HG02571 (cell line): ENCODE results near the gene ST6GALNAC3.
A peak's percentile ranks its signal among the peaks of the same experiment; 100 is the strongest.

Experiments used
- ATAC-seq: cut with Tn5 transposase; IDR thresholded peaks from one replicate; pipeline ENCODE4 v1.9.1; 2021; ENCODE audit warnings: mild to moderate bottlenecking, moderate library complexity; ENCODE audit not compliant: unreplicated experiment

Gene ST6GALNAC3

GRCh38 chr1:76140227-76140626, 65.7 kb downstream of the ST6GALNAC3 start:
- no peak for ATAC-seq

GRCh38 chr1:76141929-76142328, 67.4 kb downstream of the ST6GALNAC3 start:
- no peak for ATAC-seq

DNA sequence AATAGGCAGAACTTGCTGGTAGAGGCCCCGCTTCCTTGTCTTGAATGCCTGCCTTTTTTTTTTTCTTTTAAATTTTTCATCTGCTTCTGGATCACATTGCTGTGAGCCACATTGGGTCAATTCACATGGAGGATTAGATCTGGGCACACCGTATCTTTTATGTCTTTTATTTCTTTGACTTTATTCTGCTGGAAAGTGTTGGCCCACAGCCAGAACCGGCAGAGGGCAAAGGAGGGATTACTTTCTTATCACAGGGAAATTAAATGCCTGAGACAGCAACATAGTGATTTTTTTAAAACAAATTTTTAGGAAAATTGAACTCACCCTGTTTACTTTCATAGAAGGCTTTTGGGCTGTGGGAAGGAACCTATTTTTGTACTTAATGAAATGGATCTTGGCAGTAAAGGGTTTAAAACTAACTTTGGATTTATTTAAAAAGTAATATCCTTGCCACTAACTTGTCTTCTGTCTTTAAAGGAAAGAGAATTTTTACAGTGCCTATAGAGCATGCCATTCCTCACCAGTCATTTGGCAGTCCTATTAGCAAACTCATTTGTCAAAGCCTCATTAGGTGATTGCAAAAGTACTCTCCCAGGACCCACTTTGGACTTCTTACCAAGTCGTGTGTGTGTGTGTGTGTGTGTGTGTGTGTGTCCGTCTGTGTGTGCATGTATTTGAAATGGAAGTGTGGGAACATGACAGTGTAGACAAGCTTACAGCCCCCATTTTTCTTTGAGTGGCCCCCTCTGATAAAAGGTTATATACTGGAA, 68.4 kb downstream of the ST6GALNAC3 start:
- ATAC-seq = no peak

- ATAC-seq = no peak
These were observed 69.7 kb downstream of the ST6GALNAC3 start for GRCh38 chr1:76144247-76144646.

GRCh38 chr1:76145332-76145731, 70.8 kb downstream of the ST6GALNAC3 start:
- no peak for ATAC-seq

GRCh38 chr1:76146184-76146583, 71.6 kb downstream of the ST6GALNAC3 start:
- ATAC-seq = no peak

GRCh38 chr1:76147917-76148316, 73.4 kb downstream of the ST6GALNAC3 start:
- no peak for ATAC-seq

- ATAC-seq = no peak
These were observed 73.9 kb downstream of the ST6GALNAC3 start for GRCh38 chr1:76148460-76148859.

DNA sequence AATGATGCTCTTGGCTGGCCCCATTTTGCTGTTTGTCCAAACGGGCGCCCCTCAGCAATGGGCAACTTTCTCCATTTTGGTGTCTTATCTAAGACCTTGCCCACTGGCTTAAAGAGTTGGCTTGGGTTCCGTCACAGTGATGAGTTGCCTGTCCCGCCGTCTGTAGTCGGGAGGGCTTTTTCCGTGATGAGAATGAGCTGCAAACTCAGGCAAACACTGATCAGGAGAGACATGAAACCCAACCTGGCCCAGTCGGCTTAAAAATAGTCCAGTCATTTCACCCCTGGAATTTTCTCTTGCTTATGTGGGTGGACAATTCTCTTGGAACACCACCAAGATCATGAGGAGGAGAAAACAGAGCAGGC, 79.3 kb downstream of the ST6GALNAC3 start:
- no peak for ATAC-seq

GRCh38 chr1:76154206-76154956, 79.8 kb downstream of the ST6GALNAC3 start:
- ATAC-seq = peak; percentile 97

- ATAC-seq = no peak
These were observed 82.4 kb downstream of the ST6GALNAC3 start for GRCh38 chr1:76156987-76157386.

GRCh38 chr1:76158126-76158525, 83.6 kb downstream of the ST6GALNAC3 start:
- no peak for ATAC-seq

- ATAC-seq = no peak
These were observed 85.7 kb downstream of the ST6GALNAC3 start for GRCh38 chr1:76160225-76160624.

- no peak for ATAC-seq
These were observed 86.9 kb downstream of the ST6GALNAC3 start for GRCh38 chr1:76161451-76161850.

- ATAC-seq = no peak
These were observed 87.7 kb downstream of the ST6GALNAC3 start for GRCh38 chr1:76162254-76162653.

DNA sequence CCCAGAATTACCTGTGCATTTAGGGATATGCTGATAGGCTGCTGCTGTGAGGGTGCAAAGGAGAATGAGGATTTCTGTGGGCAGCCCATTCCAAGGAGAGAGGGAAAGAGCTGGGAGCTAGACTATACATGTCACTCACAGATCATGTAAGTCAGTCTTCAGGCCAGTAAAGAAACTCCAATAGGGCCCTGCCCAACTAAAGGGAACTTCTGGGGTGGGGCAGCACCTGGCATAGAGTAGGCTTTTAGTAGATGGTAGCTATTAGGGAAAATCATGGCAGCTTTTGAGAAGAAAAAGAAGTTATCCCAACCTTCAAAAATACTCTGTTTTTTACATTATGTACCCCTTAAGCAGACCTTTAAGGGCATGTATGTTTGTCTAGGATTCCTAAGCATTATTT, 89.6 kb downstream of the ST6GALNAC3 start:
- ATAC-seq = no peak

DNA sequence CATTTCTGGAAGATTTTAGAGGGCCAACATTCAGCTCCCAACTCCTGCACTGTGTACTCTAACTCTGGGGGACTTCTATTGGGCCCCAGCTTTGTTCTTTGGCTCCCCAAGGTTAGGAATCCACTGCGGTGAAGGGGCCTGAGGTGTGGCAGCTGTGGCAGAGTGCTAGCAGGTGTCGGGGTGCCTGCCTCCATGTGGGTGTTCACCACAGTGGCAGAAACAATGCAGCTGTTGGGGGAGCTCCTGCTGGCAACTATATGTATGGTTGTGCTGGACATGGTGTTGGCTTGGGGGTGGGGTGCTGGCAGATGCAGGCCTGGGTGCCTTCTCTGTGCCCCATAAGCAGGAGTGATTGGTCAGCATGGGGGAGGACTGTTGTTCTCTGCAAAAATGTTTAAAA, 95.5 kb downstream of the ST6GALNAC3 start:
- ATAC-seq = no peak

DNA sequence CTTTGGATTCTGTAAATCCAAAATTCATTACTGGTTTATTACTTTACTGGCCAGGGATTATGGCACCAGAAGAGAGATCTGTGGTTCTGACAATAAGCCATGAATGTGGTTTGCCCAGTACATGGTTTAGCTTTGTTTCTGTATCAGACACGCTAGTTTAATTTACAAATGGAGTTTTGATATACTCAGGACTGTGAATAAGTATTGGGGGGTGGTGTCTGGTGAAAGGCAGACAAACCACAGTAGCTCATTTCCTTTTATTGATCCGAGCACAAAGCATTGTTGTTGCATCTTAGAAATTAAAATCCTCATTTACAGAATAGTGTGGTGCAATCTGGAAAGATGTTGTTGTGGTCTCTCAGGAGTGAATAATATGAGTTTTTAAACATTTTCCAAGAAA, 96.0 kb downstream of the ST6GALNAC3 start:
- no peak for ATAC-seq

DNA sequence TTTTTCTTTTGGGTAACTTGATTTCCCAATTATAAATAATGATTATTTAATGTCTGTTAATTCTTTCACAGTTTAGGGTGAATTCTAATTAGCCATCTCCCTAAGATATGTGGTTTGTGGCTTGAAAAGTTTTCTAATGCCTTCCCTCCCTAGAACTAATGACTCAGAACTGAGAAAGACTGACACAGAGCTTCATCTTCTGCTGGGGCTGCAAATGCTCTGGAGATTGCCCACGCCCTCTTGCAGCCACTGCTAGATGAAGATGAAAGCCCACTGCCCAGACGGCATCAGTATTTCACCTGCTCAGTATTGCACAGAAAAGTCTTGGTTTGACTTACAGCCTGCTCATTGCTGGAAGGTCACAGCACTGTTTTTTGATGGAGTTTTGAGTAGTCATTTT, 101.5 kb downstream of the ST6GALNAC3 start:
- ATAC-seq = no peak

DNA sequence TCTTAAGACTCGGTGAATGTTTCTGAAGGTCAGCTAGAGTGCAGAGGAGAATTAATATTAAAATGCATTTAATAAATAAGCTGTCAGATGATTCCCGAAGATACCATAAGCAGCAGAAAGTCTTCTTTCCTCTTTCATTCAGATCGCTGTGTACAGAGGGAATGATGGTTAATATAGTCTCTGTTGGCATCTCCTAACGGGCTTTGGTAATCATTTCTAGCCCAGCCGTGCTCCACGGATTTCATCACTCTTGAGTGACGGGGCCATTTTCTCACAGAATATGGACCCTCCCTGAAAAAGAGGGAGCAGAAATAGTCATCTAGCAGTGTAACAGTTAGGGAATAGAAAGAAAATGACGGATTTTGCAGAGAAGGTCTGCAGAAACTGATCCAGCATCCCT, 103.1 kb downstream of the ST6GALNAC3 start:
- ATAC-seq = no peak

DNA sequence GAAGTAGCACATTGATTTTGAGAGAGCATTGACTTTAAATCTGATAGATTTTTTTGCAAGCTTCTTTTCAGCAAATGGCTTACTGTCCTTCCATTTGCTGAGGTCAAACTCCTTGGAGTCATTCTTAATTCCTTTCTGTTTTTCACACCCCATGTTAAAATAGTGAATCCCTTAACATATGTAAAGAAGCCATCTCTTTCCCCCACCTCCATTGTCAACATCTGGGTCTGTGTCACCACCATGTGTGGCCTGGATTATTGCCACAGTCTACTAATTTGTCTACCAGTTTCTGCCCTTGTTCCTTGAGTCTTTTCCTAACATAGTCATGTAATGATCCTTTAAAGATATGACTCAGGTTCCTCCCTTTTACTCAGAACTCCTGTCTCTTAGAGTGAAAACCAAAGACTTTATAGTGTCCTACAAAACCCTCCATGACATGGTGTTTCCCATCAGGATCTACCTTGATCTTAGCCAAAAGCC, 104.7 kb downstream of the ST6GALNAC3 start:
- no peak for ATAC-seq

DNA sequence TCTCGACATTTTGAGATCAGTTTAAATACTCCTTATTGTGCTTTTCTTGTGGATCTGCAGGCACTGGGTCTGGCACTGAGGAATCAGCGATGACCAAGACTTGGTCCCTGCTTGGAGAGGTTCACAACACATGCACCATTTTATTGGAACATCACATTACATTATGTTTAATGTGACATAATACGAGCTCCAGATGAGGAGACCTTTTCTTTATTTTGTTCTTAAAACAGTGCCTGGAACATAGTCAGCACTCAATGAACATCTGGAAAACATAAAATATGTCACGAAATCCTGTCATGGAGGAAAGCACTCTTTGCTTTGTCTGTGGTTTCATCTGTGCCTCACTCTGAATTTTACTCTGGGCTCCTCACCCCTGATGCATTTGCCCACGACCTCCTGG, 110.7 kb downstream of the ST6GALNAC3 start:
- ATAC-seq = no peak
